K562 (cell line): ENCODE measurements around the gene CTIF.

Experiments used
- EZH2 ChIP-seq: IDR thresholded peaks from 2 replicates; pipeline ENCODE4 v1.6.1; 2012; ENCODE audit warnings: low read depth, mild to moderate bottlenecking, inconsistent platforms, low read length, borderline replicate concordance
- MAX ChIP-seq: sonication (generic); formaldehyde crosslinking; IDR thresholded peaks from 2 replicates; pipeline ENCODE4 v1.9.0; 2022; ENCODE audit warnings: mild to moderate bottlenecking, missing genetic modification reagents
- POLR2A ChIP-seq: fragments of 450-650 bp; conservative IDR thresholded peaks from 2 replicates; pipeline ENCODE4 v1.6.1; 2016
- RBFOX2 ChIP-seq: fragments of 200-400 bp; formaldehyde crosslinking; IDR thresholded peaks from 2 replicates; pipeline ENCODE4 v1.6.1; 2017; ENCODE audit warnings: low read depth, mild to moderate bottlenecking, low read length, moderate library complexity
- ZBTB43 ChIP-seq: sonication (generic); formaldehyde crosslinking; IDR thresholded peaks from 2 replicates; pipeline ENCODE4 v1.8.0; 2023; ENCODE audit warnings: mild to moderate bottlenecking, missing genetic modification reagents
- ZC3H11A ChIP-seq: IDR thresholded peaks from 2 replicates; pipeline ENCODE4 v1.6.1; 2012; ENCODE audit warnings: low read depth, low read length, improper control_type of control experiment

- no peak for TF ChIP-seq MAX (CRISPR knock-in tag)
- no peak for TF ChIP-seq EZH2
- TF ChIP-seq POLR2A = no peak
- no peak for TF ChIP-seq ZBTB43
- TF ChIP-seq ZC3H11A = no peak
- no peak for TF ChIP-seq RBFOX2
These were observed 137.1 kb downstream of the CTIF start for GRCh38 chr18:48675912-48676311.
